ENCODE measurements around the gene SIK3.

The SIK3 gene

GRCh38 chr11:116819049-116819448 lies 279.2 kb downstream of the SIK3 start:
- TF ChIP-seq CTCF (IDR thresholded peaks at IDR 0.05; ENCODE audit: low read depth, low read length): no peak
- H3K4me3 ChIP-seq (ENCODE audit: low read depth, low read length): no peak overlapping the region

GRCh38 chr11:116814502-116814901 lies 283.7 kb downstream of the SIK3 start:
- no peak for TF ChIP-seq CTCF (IDR thresholded peaks at IDR 0.05; ENCODE audit: low read depth, low read length)
- H3K4me3 ChIP-seq (ENCODE audit: low read depth, low read length): no peak overlapping the region

- TF ChIP-seq CTCF (IDR thresholded peaks at IDR 0.05; ENCODE audit: low read depth, low read length): no peak
- no peak overlapping the region for H3K4me3 ChIP-seq (ENCODE audit: low read depth, low read length)
These were observed 284.3 kb downstream of the SIK3 start for GRCh38 chr11:116813781-116814471.

- no peak for TF ChIP-seq CTCF (IDR thresholded peaks at IDR 0.05; ENCODE audit: low read depth, low read length)
- H3K4me3 ChIP-seq (ENCODE audit: low read depth, low read length): no peak overlapping the region
These were observed 285.1 kb downstream of the SIK3 start for GRCh38 chr11:116813170-116813569.

- TF ChIP-seq CTCF (IDR thresholded peaks at IDR 0.05; ENCODE audit: low read depth, low read length): no peak
- no peak overlapping the region for H3K4me3 ChIP-seq (ENCODE audit: low read depth, low read length)
These were observed 286.1 kb downstream of the SIK3 start for GRCh38 chr11:116812109-116812508.

GRCh38 chr11:116811194-116811593 lies 287.0 kb downstream of the SIK3 start:
- no peak for TF ChIP-seq CTCF (IDR thresholded peaks at IDR 0.05; ENCODE audit: low read depth, low read length)
- no peak overlapping the region for H3K4me3 ChIP-seq (ENCODE audit: low read depth, low read length)

GRCh38 chr11:116808262-116809175 lies 289.7 kb downstream of the SIK3 start:
- TF ChIP-seq CTCF (IDR thresholded peaks at IDR 0.05; ENCODE audit: low read depth, low read length): no peak
- no peak overlapping the region for H3K4me3 ChIP-seq (ENCODE audit: low read depth, low read length)

All from WI38 (cell line).